ENCODE data around the gene DUSP21.
A peak's percentile ranks its signal among the peaks of the same experiment; 100 is the strongest.
"Not testable (repeated sequence)": the region's sequence is repeated elsewhere in the genome, so short reads cannot be mapped to it uniquely, and the experiment has no call there.

Gene DUSP21

DNA sequence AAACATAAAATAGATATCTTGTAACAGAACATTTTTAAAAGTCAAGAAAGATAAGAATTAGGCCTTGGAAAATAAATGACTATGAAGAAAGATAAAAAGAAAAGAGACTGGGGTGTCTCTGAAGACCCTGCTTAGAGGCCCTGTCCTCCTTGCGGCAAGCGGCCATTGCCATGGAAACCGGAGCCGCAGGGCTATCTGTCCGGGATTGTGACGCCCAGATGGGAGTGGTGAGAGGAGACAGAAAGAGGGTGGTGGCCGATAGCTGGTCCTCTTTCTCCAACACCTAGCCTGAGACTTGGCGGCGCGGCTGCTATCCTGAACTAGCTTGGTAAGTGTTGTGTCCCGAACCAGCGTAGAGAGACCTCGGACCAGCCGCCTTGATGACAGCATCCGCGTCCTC, at the start of gene DUSP21:
TSS of gene DUSP21 (plus strand) at position 269 of the 400 bp plus-strand sequence. CDS start at position 381, 112 bp downstream.
- DNase-seq (ENCODE audit: low spot score) = no peak

DNA sequence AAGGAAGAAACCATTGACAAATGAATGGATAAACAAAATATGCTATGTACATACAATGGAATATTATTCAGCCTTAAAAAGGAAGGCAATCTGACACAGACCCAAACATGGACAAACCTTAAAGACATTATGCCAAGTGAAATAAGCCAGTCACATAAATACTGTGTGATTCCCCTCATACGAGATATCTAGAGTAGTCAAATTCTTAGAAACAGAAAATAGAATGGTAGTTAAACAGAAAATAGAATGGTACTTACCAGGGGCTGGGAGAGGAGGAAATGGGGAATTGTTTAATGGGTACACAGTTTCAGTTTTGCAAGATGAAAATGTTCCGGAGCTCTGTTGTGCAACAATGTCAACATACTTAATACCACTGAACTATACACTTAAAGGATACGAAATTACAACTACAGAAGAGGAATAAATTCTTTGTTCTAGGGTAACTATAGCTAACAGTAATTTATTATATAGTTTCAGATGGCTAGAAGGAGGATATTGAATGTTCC, 47.8 kb upstream of the DUSP21 start:
- no peak for DNase-seq (ENCODE audit: low spot score)

DNA sequence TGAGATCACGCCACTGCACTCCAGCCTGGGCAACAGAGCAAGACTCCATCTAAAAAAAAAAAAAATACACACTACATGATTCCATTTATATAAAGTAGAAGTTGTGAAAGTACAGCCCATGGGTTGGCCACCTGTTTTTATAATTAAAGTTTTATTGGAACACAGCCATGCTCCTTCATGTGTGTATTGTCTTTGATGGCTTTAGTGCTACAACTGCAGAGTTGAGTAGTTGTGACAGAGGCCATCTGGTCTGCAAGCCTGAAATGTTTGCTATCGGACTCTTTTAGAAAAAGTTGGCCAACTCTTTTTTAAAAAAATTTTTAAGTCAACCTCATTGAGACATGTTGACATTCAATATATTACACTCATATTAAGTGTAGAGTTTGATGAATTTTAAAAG, 41.2 kb upstream of the DUSP21 start:
- DNase-seq (ENCODE audit: low spot score) = no peak

DNA sequence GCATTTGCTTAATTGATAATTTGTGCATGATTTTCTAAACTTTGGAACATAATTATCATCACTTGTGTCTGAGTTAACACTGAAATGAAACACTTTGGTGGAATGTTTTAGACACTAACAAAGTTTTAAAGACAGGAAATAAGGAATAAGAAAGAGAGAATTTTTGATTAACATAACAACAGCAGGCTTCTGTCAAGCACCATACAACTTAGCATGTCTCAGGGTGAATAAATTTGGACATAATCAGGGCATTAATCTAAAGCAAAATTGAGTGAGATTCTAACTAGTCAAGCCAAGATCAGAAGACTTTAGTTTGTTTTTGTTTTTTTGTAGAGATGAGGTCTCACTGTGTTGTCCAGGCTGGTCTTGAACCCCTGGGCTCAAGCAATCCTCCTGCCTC, 28.1 kb upstream of the DUSP21 start:
- DNase-seq (ENCODE audit: low spot score) = no peak

DNA sequence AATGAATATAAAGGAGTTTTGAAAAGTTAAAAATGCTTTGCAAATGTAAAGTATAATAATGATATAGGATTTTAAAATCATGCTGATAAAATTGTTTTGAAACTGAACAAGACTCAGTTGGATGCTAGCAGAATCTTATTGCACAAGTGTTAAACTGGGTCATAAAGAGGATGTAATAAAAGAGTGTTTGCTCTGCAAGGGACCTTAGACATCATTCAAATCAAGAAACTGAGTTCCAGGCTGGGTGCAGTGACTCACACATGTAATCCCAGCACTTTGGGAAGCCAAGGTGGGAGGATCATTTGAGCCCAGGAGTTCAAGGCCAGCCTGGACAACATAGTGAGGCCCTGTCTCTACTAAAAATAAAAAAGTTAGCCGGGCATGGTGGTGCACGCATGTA, 27.5 kb upstream of the DUSP21 start:
- no peak for DNase-seq (ENCODE audit: low spot score)

DNA sequence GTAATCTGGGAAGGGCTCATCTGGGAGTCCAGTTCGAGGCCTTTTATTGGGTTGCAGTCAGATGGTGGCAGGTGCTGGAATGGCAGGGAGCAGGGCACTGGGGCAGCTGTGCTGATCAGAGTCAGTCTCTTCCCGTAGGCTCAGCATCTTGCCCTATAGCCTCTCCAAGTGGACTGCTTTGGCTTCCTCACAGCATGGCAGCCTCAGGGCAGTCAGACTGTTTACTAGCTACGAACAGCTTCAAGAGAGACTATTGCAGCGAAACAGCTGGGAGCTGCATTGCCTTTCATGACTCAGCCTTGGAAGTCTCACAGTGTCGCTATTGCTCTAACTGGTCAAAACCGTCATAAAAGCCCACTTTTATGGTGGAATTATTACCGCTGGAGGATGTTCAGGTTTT, 26.8 kb upstream of the DUSP21 start:
- no peak for DNase-seq (ENCODE audit: low spot score)

DNA sequence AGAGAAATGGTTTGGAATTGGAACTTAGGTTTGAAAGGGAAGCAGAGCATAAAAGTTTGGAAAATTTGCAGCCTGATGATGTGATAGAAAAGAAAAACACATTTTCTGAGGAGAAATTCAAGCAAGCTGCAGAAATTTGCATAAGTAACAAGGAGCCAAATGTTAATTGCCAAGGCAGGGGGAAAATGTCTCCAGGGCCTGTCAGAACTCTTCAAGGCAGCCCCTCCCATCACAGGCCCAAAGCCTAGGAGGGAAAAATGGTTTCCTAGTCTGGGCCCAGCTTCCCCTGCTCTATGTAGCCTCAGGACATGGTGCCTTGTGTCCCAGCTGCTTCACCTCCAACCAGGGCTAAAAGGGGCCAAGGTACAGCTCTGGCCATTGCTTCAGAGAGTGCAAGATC, 21.2 kb upstream of the DUSP21 start:
- no peak for DNase-seq (ENCODE audit: low spot score)

DNA sequence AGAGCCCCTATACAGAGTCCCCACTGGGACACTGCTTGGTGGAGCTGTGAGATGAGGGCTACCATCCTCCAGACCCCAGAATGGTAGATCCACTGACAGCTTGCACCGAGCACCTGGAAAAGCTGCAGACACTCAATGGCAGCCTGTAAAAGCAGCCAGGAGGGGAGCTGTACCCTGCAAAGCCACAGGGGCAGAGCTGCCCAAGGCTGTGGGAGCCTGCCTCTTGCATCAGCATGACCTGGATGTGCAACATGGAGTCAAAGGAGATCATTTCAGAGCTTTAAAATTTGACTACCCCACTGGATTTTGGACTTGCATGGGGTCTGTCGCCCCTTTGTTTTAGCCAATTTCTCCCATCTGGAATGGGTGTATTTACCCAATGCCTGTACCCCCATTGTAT, 20.6 kb upstream of the DUSP21 start:
- DNase-seq (ENCODE audit: low spot score) = not testable (repeated sequence)

DNA sequence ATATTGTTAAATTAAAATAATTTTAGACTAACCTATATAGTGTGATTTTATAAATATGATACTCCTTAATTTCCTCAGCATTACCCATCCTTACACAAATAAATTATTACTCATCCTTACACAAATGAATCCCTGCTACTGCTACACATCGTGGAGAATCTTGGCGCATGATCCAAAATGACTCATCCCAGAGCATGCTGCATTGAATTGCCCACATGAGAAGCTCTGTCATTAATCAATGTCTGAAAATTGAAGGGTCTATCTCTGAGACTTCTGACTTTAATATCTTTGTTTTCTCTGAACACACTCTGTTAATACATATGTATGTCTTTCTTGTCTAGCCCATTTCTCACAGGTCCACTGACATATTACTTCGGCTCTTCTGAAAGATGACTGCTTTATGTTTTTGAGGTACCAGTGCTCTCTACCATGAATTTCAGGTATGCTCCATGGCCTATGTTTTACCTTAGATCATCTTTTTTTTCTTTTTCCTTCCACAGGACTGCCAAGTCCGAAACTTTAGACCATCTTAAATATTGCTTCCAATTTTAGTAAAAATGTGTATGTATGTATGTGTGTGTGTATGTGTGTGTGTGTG, 15.7 kb upstream of the DUSP21 start:
- DNase-seq (ENCODE audit: low spot score) = peak; percentile 75

DNA sequence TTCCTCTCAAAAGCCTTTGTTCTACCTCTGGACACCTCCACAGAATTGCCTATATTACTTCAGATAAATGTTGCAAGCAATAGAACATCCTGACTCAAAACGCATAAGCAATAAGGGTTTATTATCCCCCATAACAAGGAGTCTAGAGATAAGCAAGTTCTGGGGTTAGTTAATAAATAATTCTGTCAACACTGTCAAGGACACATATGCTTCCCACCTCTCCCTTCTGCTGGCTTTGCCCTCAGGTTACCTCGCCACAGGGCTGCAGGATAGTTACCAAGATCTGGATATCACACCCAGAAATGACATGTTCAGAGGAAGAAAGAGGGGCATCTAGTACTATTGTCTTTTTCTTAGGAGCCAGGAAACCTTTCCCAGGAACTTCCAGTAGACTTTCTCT, 14.0 kb upstream of the DUSP21 start:
- no peak for DNase-seq (ENCODE audit: low spot score)

DNA sequence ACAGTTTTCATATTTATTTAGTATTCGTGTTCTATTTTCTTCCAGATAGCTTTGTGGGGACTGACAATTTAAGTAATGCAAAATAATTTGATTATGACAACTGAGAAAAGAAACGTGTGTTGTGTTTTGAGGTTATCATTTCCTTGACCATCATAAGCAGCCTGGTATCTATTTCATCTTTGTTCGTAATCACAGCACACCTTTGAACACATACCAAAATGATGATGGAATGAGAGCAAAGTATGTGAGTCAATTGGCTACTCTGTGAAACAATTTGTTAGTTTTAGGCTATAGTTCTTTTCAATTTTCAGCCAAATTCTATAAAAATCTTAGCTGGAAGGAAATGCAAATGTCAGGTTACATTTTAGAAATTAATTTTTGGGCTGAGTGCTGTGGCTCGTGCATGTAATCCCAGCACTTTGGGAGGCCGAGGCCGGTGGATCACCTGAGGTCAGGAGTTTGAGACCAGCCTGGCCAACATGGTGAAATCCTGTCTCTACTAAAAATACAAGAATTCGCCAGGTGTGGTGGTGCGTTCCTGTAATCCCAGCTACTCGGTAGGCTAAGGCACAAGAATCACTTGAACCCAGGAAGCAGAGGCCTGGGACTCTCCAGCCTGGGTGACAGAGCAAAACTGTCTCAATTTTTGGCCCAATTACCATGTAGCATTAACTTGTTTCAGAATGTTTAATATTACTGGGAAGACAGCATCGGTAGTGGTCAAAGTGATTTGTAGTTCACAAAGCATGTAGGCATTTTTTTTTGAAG, 1.1 kb upstream of the DUSP21 start:
- DNase-seq (ENCODE audit: low spot score) = no peak

DNA sequence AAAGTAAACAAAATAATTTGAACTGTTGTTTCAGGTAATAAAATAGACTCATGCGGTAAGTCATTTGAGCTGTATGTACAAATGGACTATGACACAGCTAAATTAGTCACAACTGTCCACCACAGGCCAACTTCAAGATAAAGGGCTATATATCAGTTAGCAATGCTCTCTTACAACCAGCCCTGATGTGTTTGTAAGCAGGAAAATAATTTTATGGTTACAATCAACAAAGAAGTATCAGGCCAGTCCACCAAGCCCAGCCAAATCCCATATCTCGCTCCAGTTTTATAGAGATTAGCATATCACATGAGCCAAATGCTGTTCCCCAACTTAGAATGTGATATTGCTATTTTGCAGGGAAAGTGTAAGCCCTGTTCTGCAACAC, 511 bp upstream of the DUSP21 start:
- no peak for DNase-seq (ENCODE audit: low spot score)

DNA sequence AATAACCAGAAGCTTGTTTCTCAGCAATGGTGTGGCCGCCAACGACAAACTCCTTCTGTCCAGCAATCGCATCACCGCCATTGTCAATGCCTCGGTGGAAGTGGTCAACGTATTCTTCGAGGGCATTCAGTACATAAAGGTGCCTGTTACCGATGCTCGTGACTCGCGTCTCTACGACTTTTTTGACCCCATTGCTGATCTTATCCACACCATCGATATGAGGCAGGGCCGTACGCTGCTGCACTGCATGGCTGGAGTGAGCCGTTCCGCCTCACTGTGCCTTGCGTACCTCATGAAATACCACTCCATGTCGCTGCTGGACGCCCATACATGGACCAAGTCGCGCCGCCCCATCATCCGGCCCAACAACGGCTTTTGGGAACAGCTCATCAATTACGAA, 383 bp downstream of the DUSP21 start:
- no peak for DNase-seq (ENCODE audit: low spot score)

DNA sequence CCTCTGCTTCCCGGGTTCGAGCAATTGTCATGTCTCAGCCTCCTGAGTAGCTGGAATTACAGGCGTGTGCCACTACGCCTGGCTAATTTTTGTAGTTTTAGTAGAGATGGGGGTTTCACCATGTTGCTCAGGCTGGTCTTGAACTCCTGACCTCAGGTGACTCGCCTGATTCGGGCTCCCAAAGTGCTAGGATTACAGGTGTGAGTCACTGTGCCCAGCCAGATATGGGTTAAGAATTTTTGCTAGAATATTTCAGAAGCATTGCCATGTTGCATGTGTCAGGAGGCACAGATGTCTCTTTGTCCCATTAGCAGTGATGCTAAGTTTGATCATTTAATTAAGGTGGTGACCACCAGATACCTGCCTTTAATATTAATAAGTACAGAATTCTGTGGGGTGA, 7.1 kb downstream of the DUSP21 start:
- not testable (repeated sequence) for DNase-seq (ENCODE audit: low spot score)

DNA sequence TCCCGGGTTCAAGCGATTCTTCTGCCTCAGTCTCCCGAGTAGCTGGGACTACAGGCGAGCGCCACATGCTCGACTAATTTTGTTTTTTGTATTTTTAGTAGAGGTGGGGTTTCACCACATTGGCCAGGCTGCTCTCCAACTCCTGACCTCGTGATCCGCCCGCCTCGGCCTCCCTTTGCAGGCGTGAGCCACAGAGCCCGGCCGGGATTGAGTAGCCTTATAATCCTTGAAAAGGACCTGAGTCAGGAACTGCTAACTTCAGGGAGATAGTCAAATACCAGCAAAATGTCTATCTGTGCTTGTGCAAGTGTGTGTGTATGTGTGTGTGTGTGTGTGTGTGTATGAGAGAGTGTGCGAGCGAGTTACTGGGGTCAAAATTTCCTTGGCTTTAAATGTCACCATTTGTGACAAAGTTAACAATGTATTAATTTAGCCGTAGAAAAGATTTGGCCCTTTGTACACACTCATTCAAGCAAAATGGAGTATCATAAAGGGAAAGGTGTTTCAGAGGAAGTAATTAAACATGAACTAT, 27.4 kb downstream of the DUSP21 start:
- no peak for DNase-seq (ENCODE audit: low spot score)

DNA sequence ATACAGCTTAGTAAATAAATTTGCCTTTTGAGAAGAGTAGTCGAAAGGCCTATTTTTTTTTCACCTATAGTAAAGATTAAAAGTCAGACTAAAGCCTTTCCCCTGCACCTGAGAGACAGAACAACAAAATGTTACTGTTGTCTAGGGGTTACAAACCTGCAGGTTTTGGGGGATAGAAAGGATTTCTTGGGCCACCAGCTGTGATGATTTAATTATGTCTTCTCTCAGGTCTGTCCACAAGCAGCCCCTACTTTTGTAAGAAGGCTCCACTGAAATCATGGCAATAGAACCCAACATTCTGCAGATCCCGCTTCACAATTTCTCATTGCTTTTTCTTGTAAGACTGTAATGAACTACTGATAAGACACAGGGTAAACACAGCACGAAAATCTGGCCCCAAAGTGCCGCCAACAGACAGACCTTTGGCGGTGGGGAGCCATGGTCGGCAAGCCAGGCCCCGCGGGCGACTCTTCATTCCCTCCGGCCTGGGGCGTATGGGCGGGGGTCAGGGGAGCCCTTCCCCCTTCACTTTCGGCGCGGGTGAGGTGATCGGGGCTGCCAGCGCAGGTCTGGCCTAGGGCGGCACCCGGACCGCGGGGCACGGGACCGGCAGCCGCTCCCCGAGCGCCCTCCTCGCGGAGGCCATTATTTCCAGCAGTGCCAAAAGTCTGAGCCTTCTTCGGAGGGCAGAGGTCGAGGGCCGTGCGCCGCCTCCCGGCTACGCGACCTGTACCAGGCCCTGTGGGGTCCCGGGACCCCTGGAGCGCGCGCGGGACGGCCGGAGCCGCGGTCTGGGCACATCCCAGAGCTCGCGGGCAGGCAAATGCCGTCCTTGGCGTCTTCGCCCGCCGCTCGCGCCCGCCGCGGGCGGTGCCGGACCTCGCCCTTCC, 28.4 kb downstream of the DUSP21 start:
- DNase-seq (ENCODE audit: low spot score) = peak; percentile 39

DNA sequence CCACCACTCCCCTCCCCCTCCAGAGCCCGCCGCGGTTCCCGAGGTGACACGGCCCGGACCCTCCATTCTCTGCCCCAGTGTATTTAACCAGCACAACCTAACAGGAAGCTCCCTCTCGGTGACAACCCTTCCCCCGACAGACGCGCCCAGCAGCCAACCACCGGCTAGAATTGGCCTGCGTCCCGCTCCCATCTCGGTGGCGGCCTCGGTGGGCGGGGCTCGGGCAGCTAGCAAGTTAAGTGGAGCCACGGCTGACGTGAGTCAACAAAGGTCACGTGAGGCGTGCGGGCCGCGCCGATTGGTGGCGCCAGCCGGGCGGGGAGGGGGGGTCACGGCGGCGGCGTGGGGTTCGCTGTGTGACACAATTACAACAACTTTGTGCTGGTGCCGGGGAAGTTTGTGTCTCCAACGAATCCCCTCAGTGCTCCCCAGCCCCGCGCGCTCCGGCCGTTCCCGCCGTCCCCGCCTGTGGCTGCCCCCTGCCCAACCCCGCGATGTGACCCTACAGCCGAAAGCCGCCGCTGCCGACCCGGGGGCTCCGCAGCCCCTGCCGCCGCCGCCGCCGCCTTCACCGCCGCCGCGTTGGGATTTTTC, 29.1 kb downstream of the DUSP21 start, which contains the start of gene KDM6A:
TSS of gene KDM6A (plus strand) at position 368 of the 594 bp plus-strand sequence. CDS start 364 bp downstream, outside the sequence.
- peak; percentile 99 for DNase-seq (ENCODE audit: low spot score)

DNA sequence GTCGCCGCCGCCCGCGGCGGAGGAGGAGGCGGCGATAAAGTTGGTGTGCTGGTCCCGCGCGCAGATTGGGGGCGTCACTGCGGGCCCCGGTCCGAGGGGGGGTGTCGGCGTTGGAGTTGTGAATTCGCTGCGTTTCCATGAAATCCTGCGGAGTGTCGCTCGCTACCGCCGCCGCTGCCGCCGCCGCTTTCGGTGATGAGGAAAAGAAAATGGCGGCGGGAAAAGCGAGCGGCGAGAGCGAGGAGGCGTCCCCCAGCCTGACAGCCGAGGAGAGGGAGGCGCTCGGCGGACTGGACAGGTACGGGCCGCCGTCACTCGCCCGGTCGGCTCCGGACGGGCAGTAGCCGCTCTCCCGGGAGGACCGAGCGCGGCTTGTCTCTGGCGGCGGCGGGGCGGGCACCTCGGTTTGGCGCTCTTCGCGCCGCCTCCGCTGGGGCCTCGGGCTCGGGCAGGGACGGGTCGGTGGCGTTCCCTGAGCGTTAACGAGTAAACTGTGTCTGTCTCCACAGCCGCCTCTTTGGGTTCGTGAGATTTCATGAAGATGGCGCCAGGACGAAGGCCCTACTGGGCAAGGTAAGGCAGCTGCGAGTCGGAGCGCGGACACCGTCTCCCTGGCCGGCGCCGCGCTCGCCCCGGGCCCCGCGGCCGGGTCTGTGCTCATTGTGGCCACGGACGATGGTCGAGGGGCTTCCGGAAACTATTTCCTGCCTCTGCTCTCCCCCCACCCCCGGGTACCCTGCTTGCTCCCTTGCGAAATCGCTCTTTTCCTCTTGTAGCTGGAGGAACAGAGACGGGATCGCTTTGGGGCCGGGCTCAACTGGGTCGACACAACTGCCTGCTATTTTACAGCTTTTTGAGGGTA, 29.8 kb downstream of the DUSP21 start:
- DNase-seq (ENCODE audit: low spot score) = peak; percentile 45

DNA sequence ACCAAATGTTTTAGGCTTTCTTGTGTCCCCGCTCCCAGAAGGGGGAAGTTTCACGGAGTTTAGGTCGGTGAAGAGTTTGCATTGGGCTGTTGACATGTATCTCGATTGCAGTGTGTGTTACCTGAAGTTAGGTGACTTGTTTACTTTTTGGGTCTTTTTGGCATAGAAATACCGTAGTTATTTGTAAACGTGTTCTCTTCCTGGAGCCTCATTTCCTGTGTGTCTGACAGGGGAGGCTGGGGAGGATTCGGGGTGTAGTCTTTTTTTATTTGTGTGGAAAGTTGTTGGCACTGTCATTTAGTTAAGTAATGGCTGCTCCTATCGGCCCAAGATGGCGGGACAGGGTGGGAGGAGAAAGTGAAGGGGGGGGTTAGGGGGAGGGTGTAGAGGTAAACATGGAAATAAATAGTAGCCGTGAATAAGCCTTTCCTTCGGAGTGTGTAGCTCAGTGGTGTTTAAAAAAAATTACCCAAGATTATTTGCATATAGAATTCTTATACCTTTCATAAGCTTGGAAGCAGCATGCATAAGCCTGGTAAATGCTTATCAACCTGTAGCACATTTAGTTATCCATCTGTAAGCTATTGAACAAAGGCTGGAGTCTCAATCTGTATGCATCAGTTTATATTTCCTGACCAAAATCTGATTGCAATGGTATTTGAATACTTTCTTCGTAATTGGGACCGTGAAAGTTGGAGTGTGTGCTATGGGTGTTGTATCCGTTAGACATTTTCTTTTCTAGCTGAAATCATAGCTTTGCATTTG, 30.8 kb downstream of the DUSP21 start:
- DNase-seq (ENCODE audit: low spot score) = peak; percentile 53

DNA sequence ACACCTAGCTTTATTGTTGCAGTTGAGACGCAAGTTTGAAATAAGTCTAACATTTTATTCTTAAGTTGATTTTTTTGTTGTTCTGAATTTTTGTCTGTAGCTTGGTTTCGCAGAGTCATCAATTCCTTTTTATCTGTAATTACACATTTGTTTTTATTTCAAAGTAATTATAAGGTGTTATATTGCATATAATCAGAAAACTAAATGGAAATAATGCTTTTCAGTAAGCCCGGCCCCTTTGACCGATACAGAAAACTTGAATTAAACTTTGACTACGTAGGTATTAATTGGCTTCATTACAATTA, 31.3 kb downstream of the DUSP21 start:
- no peak for DNase-seq (ENCODE audit: low spot score)

Data from AG08395 (cell line).